Activated CD8-positive, alpha-beta T cell treated with anti-CD3 and anti-CD28 coated beads for 36 hours (primary cell): Measurements from ENCODE around the gene NMS. TPM values are rescaled to one million over a fixed set of nuclear protein-coding genes. Genes with fewer than 3 reads are reported as not detected.

Source experiments
- ATAC-seq: fragments of 200-7000 bp; cut with Tn5 transposase; one replicate; pipeline ENCODE4 v1.10.0; 2021; ENCODE audit warnings: mild to moderate bottlenecking, moderate library complexity
- CTCF ChIA-PET: fragments of 350-600 bp; sonication (Branson Sonifier 250); formaldehyde crosslinking; loops from one replicate; lab custom pipeline; 2021; ENCODE audit warnings: antibody characterized with exemption; lab: Charles Lee
- POLR2A ChIA-PET: fragments of 350-600 bp; sonication (Branson Sonifier 250); formaldehyde crosslinking; loops from one replicate; lab custom pipeline; 2021; ENCODE audit warnings: antibody characterized with exemption; lab: Charles Lee
- DNase-seq: peaks from one replicate; pipeline ENCODE4 v3.0.0-alpha.2; 2020
- H3K27ac Mint-ChIP-seq: one replicate; pipeline ENCODE4 v1.8.0; 2021; ENCODE audit warnings: mild to moderate bottlenecking, mixed read lengths
- H3K27me3 Mint-ChIP-seq: one replicate; pipeline ENCODE4 v1.8.0; 2021; ENCODE audit warnings: mixed read lengths
- H3K36me3 Mint-ChIP-seq: one replicate; pipeline ENCODE4 v1.8.0; 2021; ENCODE audit warnings: low read depth, mixed read lengths
- H3K4me1 Mint-ChIP-seq: one replicate; pipeline ENCODE4 v1.8.0; 2021; ENCODE audit warnings: low read depth, mixed read lengths
- H3K4me3 Mint-ChIP-seq: one replicate; pipeline ENCODE4 v1.8.0; 2021; ENCODE audit warnings: mild to moderate bottlenecking, moderate library complexity, mixed read lengths
- H3K9me3 Mint-ChIP-seq: one replicate; pipeline ENCODE4 v1.8.0; 2021; ENCODE audit warnings: mixed read lengths
- CTCF ChIP-seq: fragments of 200-600 bp; IDR thresholded peaks from one replicate; pipeline ENCODE4 v1.8.0; 2022; ENCODE audit warnings: antibody characterized with exemption, mild to moderate bottlenecking
- intact Hi-C: fragments of 100-400 bp; cut with micrococcal nuclease; formaldehyde crosslinking; loops from one replicate; pipeline ENCODE4 v1.10.0; 2022
- total RNA-seq, 2 experiments: library from RNA; stranded (reverse); gene quantifications; one replicate each; pipeline ENCODE4 v1.2.3, GENCODE V29; 2021

The NMS gene
- total RNA-seq, 2 experiments from 2014 or later = not detected

- H3K27ac Mint-ChIP-seq = no peak overlapping the region
- no peak for TF ChIP-seq CTCF
- no peak overlapping the region for H3K4me3 Mint-ChIP-seq
- intact Hi-C loops = no loop called here
- ATAC-seq (no peak), DNase-seq (no peak)
- H3K4me1 Mint-ChIP-seq = peaks cover 3% of the 10 kb centered on the region
- ChIA-PET POLR2A (interaction anchor here (0.6 kb wide), 1 partner anchor 37 kb away, joined by 3 read pairs; no protein-coding TSS in a partner anchor), CTCF (interaction anchor here (1.5 kb wide), 1 partner anchor 163 kb away, joined by 5 read pairs; no protein-coding TSS in a partner anchor)
- H3K9me3 Mint-ChIP-seq = peaks cover 4% of the 10 kb centered on the region
- no peaks in the 10 kb centered on the region for H3K36me3 Mint-ChIP-seq
- H3K27me3 Mint-ChIP-seq = peaks cover 6% of the 10 kb centered on the region
Observed at GRCh38 chr2:100425573-100426383, 44.5 kb upstream of the NMS start.

GRCh38 chr2:100426384-100426720 lies 43.9 kb upstream of the NMS start:
- peaks cover 4% of the 10 kb centered on the region for H3K9me3 Mint-ChIP-seq
- CTCF ChIA-PET = interaction anchor here (1.5 kb wide), 1 partner anchor 164 kb away, joined by 5 read pairs; no protein-coding TSS in a partner anchor

GRCh38 chr2:100427111-100427510 lies 43.2 kb upstream of the NMS start:
- Mint-ChIP-seq H3K27me3 (peaks cover 6% of the 10 kb centered on the region), H3K36me3 (no peaks in the 10 kb centered on the region), H3K4me1 (peaks cover 3% of the 10 kb centered on the region), H3K27ac (no peak overlapping the region), H3K4me3 (no peak overlapping the region), H3K9me3 (peaks cover 4% of the 10 kb centered on the region)
- ChIA-PET POLR2A (no interaction called here), CTCF (interaction anchor here (1.3 kb wide), 1 partner anchor 130 kb away, joined by 3 read pairs; no protein-coding TSS in a partner anchor)
- intact Hi-C loops = no loop called here
- ATAC-seq = no peak
- TF ChIP-seq CTCF = no peak
- no peak for DNase-seq

More at GRCh38 chr2:100426384-100426720, 43.9 kb upstream of the NMS start:
- no peak overlapping the region for H3K27ac Mint-ChIP-seq
- intact Hi-C loops = no loop called here
- POLR2A ChIA-PET = interaction anchor here (0.6 kb wide), 1 partner anchor 37 kb away, joined by 3 read pairs; no protein-coding TSS in a partner anchor
- peaks cover 6% of the 10 kb centered on the region for H3K27me3 Mint-ChIP-seq
- H3K4me3 Mint-ChIP-seq = no peak overlapping the region
- no peaks in the 10 kb centered on the region for H3K36me3 Mint-ChIP-seq
- ATAC-seq = no peak
- H3K4me1 Mint-ChIP-seq = peaks cover 3% of the 10 kb centered on the region
- no peak for DNase-seq
- no peak for TF ChIP-seq CTCF

- Mint-ChIP-seq H3K4me1 (peaks cover 3% of the 10 kb centered on the region), H3K9me3 (peaks cover 4% of the 10 kb centered on the region), H3K27me3 (peaks cover 6% of the 10 kb centered on the region), H3K36me3 (no peaks in the 10 kb centered on the region), H3K4me3 (no peak overlapping the region), H3K27ac (no peak overlapping the region)
- intact Hi-C loops = no loop called here
- DNase-seq (peak; percentile 89), ATAC-seq (peak; percentile 67)
- ChIA-PET POLR2A (no interaction called here), CTCF (interaction anchor here (1.3 kb wide), 1 partner anchor 129 kb away, joined by 3 read pairs; no protein-coding TSS in a partner anchor)
- TF ChIP-seq CTCF = peak; percentile 67
Observed at GRCh38 chr2:100427627-100428258, 42.5 kb upstream of the NMS start.

GRCh38 chr2:100429726-100430125 lies 40.6 kb upstream of the NMS start:
- intact Hi-C loops = no loop called here
- peaks cover 4% of the 10 kb centered on the region for H3K9me3 Mint-ChIP-seq
- no peak overlapping the region for H3K4me3 Mint-ChIP-seq
- no peak for ATAC-seq
- POLR2A ChIA-PET = no interaction called here
- TF ChIP-seq CTCF = no peak
- no peaks in the 10 kb centered on the region for H3K36me3 Mint-ChIP-seq
- peaks cover 3% of the 10 kb centered on the region for H3K4me1 Mint-ChIP-seq
- peaks cover 4% of the 10 kb centered on the region for H3K27me3 Mint-ChIP-seq
- H3K27ac Mint-ChIP-seq = no peak overlapping the region
- CTCF ChIA-PET = no interaction called here
- no peak for DNase-seq
